Stimulated activated CD4-positive, alpha-beta T cell treated with anti-CD3 and anti-CD28 coated beads, Interleukin-4, amount 100 ng/mL, for 4 hours (primary cell): ENCODE data around the gene TRIAP1.
"Not testable (repeated sequence)": the region's sequence is repeated elsewhere in the genome, so short reads cannot be mapped to it uniquely, and the experiment has no call there.

Experiments used
- DNase-seq, 2 experiments: peaks; one replicate each; pipeline ENCODE4 v3.0.0-alpha.2; 2020

Gene TRIAP1

DNA sequence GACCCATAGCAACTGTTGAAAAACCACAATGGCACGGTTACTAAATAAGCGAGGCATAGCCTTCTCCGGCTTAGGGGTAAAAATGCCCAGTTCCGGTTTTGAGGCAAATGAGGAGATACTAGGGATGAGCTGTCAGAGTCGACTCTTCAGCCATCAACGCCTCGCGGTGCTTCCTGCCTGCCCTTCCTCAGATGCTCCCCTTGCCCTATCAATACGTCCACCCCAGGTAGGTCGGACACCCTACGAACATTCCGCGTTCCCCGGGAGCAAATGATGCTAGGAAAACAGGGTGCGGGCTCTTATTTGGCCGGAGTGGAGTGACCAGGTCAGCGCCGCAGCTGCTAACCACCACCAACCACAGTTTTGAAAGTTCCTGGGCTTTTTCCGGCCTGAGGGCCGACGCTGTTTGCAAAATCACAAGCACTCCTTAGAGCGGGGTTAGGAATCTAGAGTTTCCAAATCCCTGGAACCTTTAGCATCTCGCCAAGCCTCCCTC lies 22.2 kb upstream of the TRIAP1 start:
- no peak for DNase-seq

DNA sequence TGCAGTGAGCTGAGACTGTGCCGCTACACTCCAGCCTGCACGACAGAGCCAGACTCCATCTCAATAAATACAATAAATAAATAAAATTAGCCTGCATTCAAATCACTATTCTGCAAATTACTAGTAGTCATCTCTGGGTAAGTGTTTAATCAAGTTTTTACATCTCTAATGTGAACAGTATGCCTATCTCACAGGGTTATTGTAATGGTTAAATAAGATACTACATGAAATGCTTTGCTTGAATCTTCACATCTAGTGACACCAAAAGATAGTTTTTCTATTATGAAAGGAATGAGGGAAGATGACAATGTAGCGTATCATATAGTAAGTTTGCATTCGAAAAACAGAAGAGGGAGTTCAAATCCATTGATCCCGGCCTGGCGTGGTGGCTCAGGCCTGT lies 21.3 kb upstream of the TRIAP1 start:
- DNase-seq, result no peak

DNA sequence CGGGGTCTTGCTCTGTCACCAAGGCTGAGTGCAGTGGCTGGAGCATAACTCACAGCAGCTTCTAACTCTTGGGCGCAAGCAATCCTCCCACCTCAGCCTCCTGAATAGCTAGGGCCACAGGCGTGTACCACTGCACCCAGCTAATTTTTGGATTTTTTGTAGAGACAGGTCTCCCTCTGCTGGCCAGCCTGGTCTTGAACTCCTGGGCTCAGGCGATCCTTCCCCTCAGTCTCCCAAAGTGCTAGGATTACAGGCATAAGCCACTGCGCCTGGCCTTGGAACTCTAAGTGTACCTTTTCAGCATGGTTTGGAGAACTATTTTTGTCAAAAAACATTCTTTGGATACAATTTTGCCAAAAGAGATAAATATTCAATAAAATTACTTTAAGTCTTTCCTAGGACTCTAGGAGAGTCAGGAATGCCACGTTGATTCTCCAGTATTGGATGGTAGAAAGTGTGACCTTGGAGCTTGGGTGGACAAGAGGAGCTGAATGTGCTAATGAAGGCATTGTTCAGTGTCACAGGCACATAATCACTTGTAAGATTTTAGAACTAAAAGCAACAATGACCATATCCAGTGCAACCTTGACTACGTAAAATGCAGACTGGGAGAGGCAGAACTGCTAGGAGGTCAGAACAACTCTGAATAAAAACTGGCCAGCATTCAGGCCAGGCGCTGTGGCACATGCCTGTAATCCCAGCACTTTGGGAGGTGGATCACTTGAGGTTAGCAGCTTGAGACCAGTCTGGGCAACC lies 20.6 kb upstream of the TRIAP1 start:
- peak; percentile 27 to 31 for DNase-seq

DNA sequence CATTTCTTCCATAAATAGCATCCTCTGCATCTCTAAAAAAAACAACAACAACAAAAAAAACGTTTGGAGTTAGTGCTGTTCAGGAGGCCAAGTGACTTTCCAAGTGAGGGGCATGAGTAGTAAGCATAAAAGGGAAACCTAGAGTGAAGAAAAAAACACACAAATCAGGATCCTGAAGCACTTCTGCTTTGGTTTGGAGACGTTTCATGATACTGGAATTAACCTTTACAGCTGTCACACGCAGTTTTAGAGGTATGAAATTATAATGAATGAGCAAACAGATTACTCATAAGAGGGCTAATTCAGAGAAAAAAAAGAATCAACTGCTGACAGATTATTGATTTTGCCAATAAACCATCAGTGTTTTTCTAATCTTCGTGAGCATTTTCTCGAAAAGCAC lies 19.6 kb upstream of the TRIAP1 start:
- DNase-seq, result no peak

DNA sequence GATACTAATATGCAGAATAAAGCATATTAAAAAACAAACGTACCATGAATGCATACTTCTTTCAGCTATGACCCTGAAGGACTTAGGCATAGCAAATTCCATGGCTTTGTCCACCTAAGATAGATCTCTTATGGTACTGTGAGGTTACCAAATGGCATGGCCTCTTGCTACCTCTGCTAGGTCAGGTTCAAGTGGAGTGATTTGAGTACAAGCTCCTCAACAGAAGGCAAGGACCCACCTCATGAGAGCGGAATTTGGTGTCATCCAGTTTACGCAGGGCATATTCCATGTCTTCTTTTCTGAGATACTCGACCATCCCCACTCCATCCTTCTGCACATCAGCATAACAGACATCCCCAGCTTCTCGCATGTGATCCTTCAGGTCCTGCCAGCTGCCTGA lies 17.5 kb upstream of the TRIAP1 start:
- no peak for DNase-seq

DNA sequence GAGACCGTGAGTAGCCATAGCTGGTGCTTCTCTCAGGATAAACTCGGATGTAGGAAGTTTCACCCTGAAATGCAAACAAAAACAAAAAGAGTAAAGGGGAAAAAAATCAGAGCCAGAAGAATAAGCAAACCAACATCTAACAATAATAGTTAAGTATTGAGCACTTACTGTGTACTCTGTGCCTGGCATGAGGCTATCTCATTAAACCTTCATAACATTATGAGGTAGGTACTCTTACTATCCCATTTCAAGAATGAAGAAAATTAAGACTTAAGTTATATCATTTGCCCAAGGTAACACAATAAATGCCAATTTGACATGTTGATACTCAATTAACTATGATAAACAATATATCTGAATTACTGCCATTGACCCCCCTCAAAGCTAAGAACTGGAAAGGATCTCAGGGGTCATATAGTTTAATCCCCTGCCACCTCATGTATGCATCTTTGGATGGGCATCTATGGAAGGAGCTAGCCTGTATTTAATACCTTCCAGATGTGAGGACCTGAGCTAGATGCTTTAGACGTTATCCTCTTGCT lies 16.0 kb upstream of the TRIAP1 start:
- no peak for DNase-seq

DNA sequence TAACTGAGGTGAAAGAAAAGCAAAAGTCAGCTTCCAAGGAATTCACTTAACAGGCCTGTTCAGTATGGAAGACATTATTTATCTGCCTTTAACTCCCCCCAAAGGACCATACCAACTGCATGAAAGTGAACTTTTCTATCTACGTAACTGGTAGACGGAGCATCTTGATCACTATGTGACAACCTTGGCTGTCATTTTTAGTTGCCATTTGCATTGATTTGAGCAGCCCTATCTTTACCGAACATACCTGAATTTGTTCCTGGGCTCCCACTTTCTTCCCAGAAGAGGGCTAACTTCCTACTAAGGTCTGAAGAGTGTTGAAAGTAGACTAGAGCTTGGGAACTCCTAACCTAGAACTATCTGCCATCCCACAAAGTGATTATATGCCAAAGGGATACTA lies 14.0 kb upstream of the TRIAP1 start:
- DNase-seq, result no peak

DNA sequence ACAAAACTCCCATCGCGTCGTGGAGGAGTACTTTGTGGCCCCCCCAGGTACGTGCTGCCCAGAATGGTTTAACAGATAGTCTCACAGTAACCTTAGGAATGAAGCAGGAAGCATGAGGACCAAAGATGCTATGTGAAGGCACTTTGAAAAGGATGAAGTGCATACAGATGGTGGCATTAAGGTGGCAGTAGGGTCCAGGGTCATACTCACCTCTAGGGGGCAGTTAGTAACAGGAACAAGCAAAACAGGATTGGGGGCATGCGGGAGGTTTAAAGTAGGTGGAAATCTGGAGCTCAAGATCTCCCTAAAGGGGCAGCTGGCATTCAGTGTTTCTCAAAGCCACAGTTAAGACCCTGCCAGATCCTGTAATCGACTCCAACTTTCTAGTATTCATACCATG lies 10.9 kb upstream of the TRIAP1 start:
- no peak for DNase-seq

DNA sequence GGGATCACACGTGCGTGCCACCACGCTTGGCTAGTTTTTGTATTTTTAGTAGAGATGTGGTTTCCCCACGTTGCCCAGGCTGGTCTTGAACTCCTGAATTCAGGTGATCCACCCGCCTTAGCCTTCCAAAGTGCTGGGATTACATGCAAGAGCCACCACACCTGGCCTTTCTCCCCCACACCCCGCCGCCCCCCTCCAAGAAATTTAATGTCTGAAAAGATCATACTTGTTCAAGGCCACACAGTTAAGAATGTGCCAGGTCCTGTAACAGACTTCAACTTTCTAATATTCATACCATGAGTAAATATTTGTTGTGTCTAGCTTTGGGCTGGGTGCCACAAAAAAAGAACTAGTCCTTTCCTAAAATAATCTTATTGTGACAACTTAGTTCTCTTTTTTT lies 9.1 kb upstream of the TRIAP1 start:
- DNase-seq, result no peak

DNA sequence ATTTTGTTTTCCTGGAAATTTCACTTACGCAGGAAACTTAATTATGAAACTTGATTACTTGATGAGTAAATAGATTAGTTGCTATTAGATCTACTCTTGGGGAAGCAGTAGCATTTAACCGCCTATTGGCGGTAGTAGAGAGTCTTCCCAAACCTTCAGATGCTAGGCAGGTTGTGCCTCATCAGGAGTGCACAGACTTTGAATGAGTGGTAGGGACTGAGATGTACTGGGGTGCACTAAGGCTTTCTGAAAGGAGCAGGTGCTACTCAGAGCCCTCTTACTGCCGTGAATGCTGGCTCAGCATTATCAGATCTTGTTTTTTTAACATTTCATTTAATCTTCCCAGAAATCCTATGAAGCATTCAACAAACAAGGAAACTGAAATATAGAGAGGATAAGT lies 7.8 kb upstream of the TRIAP1 start:
- no peak for DNase-seq

DNA sequence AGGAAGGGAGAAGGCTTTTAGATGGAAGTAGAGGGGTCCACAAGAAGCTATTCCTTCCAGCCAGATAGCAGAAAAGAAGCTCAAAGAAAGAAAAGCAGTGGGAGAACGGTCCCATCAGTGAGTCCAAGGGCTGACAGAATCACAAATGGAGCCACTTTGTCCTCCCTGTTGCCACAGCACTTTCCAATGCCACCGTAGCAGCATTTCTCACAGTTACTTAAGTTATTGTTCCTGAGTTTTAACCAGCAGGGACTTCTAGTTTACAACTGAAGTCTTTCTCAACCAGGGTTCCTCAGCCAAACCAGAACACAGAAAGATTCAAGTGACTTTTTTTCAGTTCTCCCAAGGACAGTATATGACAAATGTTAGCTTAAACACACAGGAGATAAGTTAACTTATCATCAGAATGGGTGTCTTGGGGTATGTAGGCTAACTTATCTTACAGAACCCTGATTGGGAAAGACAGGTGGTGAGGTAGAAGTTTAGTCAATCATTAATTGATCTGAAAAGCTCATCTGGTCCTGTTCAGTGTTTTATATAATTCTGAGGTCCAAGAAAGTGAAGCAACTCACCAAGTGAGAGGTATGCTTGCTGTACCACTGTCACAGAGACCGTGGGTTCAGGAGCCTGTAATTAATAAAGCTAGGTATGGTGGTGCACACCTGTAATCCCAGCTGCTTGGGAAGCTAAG lies 7.0 kb upstream of the TRIAP1 start:
- no peak for DNase-seq

DNA sequence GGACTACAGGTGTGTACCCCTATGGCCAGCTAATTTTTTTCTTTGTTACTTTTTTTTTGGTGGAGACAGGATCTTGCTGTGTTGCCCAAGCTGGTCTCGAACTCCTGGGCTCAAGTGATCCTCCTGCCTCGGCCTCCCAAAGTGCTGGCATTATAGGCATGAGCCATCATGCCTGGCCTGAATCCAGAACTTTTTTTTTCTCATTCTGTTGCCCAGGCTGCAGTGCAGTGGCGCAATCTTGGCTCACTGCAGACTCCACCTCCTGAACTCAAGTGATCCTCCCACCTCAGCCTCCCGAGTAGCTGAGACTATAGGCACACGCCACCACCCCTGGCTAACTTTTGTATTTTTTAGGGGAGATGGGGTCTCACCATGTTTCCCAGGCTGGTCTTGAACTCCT lies 6.3 kb upstream of the TRIAP1 start:
- not testable (repeated sequence) for DNase-seq

DNA sequence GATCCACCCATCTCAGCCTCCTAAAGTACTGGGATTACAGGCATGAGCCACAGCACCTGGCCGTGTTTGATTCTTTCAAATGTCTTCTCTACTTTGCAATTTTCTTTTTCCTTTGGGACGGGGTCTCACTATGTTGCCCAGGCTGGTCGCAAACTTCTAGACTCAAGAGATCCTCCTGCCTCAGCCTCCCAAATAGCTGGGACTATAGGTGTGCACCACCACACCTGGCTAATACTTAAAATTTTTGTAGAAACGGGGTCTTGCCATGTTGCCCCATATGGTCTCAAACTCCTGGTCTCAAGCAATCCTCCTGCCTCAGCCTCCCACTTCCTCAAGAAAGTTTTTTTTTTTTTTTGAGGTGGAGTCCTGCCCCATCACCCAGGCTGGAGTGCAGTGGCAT lies 1.8 kb upstream of the TRIAP1 start:
- DNase-seq, result no peak

DNA sequence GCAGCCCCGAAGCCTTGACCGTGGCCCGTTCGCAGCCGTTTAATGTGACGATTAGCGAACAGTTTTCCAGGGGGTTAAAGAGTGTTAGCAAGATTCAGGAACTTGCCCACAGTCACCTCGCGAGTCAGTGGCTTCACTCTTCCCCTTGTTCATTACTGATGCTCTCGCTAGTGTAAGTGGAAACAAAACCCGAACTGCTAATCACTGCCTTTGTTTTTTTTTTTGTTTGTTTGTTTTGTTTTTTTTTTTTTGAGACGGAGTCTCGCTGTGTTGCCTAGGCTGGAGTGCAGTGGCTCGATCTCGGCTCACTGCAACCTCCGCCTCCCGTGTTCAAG lies 627 bp upstream of the TRIAP1 start:
- DNase-seq, result not testable (repeated sequence)

DNA sequence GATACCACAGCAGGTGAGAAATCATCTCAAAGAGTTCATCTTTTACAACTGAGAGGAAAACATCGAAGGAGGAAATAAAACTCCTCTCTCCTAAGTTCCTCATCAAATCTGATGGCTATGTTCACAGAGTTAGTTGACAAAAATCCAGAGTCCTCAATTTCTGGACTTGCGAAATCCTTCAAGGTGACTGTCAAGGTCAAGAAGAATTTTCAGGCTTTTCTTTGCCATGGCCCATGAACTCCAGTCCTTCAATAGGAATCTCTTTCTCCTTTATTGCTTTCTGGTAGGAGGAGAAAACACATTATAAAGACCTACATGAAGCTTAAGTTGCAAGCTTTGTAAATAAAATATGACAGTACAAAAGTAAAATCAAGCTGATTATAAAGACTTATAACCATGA lies 1.5 kb downstream of the TRIAP1 start:
- no peak for DNase-seq

DNA sequence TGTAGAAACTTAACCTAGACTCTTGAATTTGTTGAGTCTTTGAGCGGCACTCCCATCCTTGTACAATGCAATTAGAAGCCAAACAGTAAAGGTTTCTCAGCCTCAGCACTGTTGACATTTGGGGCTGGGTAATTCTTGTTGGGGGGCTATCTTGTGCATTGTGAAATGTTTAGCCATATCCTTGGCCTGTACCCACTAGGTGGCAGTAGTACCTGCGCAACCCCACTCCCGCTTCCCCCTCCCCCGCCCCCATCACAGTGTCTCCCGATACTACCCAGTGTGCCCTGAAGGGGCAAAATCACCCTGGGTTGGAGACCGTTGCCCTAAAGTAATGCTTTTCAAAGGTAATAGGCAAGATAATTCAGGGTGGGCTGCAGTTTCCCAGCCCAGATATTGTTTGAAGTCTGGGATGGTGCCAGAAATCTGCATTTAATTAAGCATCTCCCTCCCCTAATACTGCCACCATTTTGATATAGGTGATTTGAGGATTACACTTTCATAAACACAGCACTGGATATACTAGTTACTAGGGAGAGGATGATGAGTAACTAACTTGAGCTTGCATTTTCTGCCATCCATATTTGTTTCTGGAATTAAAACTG lies 6.4 kb downstream of the TRIAP1 start:
- DNase-seq, result peak; percentile 64 to 67

DNA sequence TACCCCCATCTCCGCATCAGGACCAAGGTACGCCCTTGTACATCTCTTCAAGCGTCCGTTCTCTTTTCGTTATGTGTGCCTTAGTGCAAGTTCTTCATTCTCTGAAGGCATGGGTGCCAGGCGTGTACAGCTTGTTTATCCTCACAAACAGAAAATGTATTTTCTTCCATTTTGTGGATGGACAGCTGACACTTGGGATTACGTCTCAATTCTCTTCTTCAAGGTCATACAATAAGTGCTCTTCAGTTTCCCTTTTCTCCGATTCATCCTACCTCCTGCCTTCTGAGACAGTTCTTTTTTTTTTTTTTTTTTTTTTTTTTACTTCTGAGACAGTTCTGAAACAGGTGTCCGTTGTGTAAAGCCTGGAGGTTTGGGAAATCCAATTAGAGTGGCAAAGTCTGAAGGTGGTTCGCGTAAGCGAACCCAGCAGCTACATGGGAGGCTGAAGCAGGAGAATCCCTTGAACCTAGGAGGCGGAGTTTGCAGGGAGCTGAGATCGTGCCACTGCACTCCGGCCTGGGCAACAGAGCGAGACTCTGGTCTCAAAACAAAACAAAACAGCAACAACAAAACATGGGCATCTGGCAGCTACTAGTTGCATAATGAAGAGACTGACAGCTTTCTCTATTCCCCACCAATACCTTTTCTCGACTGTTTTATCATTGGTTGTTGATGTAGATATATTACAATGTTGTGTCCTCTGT lies 7.5 kb downstream of the TRIAP1 start:
- no peak for DNase-seq

DNA sequence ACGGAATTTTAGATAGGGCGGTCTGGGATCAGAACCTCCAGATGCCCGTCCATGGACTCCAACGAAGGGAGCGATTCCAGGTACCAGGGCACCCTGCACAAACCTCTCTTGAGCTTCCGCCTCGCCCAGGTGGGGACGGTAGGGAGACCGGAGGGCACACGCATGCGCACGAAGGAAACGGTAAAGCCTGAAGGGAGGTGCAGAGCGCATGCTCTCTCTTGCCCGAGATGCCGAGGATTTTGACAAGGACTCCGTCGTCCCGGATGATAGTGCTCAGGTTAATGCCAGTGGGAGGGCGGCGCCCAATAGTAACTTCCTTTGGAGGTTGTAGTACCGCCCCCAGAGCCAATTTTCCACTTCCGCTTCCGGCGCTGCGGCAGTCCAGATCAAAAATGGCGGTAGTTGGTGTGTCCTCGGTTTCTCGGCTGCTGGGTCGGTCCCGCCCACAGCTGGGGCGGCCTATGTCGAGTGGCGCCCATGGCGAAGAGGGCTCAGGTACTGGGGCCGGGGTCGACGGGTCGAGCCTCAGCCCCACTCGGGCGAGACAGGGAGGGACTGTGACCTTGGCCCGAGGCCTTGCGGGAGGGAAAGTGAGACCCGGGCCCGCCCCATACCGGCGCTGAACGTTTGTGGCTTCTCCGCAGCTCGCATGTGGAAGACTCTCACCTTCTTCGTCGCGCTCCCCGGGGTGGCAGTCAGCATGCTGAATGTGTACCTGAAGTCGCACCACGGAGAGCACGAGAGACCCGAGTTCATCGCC lies 8.3 kb downstream of the TRIAP1 start, which contains the start of gene COX6A1:
Gene COX6A1 (plus strand): TSS at position 379 of the 760 bp plus-strand sequence. CDS start 14 bp downstream, at position 393.
- peak; percentile 93 to 99 for DNase-seq

DNA sequence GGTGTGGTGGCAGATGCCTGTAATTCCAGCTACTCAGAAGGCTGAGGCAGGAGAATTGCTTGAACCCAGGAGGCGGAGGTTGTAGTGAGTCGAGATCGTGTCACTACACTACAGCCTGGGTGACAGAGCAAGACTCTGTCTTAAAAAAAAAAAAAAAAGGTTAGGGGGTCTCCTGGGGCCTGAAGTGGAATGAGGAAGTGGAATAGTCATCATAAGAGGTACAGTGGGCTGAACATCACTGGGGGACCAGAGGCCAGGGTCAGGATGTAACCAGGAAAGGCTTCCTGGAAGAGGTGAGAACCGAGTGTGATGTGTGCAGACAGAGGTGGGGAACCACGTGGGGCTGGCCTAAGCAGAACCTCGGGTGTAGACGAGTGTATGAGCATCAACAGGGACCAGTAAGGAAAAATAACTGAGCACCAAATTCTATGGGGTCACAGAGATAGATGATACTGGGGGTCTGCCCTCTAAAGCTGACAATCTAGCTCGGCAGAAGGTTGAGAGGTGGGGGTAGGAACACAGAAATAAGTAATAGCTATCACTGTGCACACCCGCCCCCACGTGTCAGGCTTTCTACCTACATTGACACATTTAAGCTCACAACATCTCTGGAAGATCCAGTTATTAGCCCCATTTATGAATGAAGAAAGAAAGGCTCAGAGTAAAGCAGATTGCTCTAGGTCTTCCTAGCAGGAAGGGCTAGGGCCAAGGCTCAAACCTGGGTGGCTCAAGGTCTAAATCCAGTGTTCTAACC lies 13.2 kb downstream of the TRIAP1 start:
- no peak for DNase-seq

DNA sequence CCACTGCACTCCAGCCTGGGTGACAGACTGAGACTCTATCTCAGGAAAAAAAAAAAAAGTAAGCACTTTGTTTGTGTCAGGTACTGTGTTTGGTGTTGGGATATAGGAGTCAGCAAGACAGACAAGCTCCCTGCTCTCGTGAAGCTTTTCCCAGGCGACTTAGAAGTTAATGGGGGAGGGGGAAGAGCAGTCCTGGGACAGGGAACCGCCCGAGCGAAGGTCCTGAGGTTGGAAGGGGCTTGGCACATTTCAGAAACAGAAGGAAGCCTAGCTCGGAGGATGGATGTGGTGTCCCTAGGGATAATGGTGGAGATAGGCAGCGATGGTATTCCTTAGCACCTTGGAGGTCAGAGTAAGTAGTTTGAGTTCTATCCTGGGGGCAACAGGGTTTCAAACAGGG lies 16.8 kb downstream of the TRIAP1 start:
- DNase-seq, result no peak

DNA sequence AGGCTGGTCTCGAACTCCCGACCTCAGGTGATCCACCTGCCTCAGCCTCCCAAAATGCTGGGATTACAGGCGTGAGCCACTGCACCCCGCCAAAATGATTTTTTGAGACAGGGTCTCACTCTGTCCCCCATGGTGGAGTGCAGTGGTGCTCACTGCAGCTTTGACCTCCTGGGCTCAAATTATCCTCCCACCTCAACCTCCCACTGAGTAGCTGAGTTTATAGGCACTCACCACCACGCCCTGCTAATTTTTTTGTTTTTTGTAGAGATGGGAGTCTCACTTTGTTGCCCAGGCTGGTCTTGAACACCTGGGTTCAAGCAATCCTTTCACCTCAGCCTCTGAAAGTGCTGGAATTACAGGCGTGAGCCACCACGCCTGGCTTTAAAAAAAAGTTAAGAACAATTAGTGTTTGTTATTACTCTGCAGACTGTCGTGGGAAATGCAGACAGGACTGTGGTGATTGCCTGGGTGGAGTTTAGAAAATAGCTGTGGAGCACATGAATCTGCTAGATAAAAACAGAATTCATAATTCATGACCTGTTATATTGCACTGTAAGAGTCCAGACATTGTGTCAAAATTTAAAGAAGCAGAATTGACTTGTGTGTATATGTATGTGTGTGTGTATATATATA lies 17.5 kb downstream of the TRIAP1 start:
- DNase-seq, result no peak
